ENCODE measurements around the gene ORMDL2. TPM values are rescaled to one million over a fixed set of nuclear protein-coding genes. Genes with fewer than 3 reads are reported as not detected.

The ORMDL2 gene, protein sequence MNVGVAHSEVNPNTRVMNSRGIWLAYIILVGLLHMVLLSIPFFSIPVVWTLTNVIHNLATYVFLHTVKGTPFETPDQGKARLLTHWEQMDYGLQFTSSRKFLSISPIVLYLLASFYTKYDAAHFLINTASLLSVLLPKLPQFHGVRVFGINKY
- total RNA-seq, result 10 to 100 TPM; 17.7 to 39.2 (median 23.4) TPM

GRCh38 chr12:55817345-55818139 is at the start of gene ORMDL2, which contains the start of gene SARNP:
ORMDL2 (plus strand) TSS chr12:55818041; CDS start chr12:55819000, 959 bp downstream.
SARNP (minus strand) TSS chr12:55817724; CDS start chr12:55817701, 23 bp downstream.
- Histone ChIP-seq H3K36me3 (peaks cover 26 to 32% of the 10 kb centered on the region in 2 donors), H3K4me3 (replicated peaks in 1 of 3) (peak within 1 kb of the TSS; percentile 49 to 74 (median 56)), H3K9me3 (no peaks in the 10 kb centered on the region), H3K4me1 (peaks cover 13 to 23% of the 10 kb centered on the region in 2 donors), H3K27ac (peak within 1 kb of the TSS; percentile 63 to 81 (median 68)), H3K27me3 (no peaks in the 10 kb centered on the region)
- 0 to 1% methylated on average over 38 of the region's 38 CpGs for WGBS, 2 donors
- peak; percentile 99 for DNase-seq
- peak in 1 of 2 donors; percentile 82 for TF ChIP-seq POLR2A (IDR thresholded peaks at IDR 0.05)
- TF ChIP-seq, protein P1, sequence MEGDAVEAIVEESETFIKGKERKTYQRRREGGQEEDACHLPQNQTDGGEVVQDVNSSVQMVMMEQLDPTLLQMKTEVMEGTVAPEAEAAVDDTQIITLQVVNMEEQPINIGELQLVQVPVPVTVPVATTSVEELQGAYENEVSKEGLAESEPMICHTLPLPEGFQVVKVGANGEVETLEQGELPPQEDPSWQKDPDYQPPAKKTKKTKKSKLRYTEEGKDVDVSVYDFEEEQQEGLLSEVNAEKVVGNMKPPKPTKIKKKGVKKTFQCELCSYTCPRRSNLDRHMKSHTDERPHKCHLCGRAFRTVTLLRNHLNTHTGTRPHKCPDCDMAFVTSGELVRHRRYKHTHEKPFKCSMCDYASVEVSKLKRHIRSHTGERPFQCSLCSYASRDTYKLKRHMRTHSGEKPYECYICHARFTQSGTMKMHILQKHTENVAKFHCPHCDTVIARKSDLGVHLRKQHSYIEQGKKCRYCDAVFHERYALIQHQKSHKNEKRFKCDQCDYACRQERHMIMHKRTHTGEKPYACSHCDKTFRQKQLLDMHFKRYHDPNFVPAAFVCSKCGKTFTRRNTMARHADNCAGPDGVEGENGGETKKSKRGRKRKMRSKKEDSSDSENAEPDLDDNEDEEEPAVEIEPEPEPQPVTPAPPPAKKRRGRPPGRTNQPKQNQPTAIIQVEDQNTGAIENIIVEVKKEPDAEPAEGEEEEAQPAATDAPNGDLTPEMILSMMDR (IDR thresholded peaks at IDR 0.05), result no peak
- intact Hi-C loops (cut with DNase I), result no loop called here

GRCh38 chr12:55771736-55772135 is 46.1 kb upstream of the ORMDL2 start:
- intact Hi-C loops (cut with DNase I), result no loop called here
- 83 to 88% methylated on average over 6 of the region's 6 CpGs for WGBS, 2 donors
- TF ChIP-seq, protein P1 (IDR thresholded peaks at IDR 0.05), result no peak
- no peak for TF ChIP-seq POLR2A (IDR thresholded peaks at IDR 0.05)

DNA sequence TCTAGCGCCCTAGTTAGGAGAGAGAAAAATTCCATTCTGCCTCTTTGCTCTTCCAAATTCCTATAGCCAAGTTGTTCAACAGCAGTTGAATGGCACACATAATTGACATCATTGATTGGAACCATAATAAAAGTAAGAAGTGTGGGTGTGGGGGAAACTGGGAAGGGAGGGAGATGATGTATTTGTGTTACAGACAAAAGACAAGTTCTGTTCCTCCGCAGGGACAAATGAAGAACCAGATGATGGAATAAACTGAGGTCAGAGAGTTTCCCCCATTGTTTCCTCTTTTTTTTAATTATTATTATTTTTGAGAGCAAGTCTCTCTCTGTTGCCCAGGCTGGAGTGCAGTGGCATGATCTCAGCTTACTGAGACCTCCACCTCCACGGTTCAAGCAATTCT is 40.0 kb upstream of the ORMDL2 start:
- intact Hi-C loops (cut with DNase I), result no loop called here
- H3K27me3 ChIP-seq, result no peaks in the 10 kb centered on the region
- H3K27ac ChIP-seq, result no peak overlapping the region
- 95 to 96% methylated on average over 3 of the region's 3 CpGs for WGBS, 2 donors
- H3K4me3 ChIP-seq (replicated peaks in 1 of 3), result no peak overlapping the region
- H3K36me3 ChIP-seq, result peaks cover 8 to 16% of the 10 kb centered on the region in 2 donors
- H3K9me3 ChIP-seq, result no peaks in the 10 kb centered on the region
- no peak for TF ChIP-seq POLR2A (IDR thresholded peaks at IDR 0.05)
- TF ChIP-seq, protein P1 (IDR thresholded peaks at IDR 0.05), result no peak
- H3K4me1 ChIP-seq, result no peaks in the 10 kb centered on the region
- no peak for DNase-seq

More at GRCh38 chr12:55771736-55772135, 46.1 kb upstream of the ORMDL2 start:
- no peak overlapping the region for H3K4me3 ChIP-seq (replicated peaks in 1 of 3)
- DNase-seq, result no peak
- no peaks in the 10 kb centered on the region for H3K27me3 ChIP-seq
- peaks cover 9 to 11% of the 10 kb centered on the region in 2 donors for H3K36me3 ChIP-seq
- no peaks in the 10 kb centered on the region for H3K9me3 ChIP-seq
- peaks cover 0 to under 1% of the 10 kb centered on the region in 2 donors for H3K4me1 ChIP-seq
- no peak overlapping the region for H3K27ac ChIP-seq

DNA sequence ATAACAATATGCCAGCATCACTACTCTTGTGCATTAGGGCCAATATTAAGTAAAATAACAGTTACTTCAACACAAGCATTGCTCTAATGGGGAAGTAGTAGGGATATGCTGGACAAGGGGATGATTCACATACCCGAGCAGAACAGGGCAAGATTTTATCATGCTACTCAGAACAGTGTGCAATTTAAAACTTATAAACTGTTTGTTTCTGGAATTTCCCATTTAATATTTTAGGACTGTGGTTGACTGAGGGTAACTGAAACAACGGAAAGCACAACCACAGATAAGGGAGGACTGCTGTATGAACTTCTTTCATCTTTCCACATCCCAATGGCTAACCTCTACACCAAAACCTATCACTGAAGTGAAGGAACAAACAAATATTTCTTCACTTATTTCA is 37.2 kb upstream of the ORMDL2 start:
- H3K4me1 ChIP-seq, result no peaks in the 10 kb centered on the region
- H3K4me3 ChIP-seq (replicated peaks in 1 of 3), result no peak overlapping the region
- H3K27ac ChIP-seq, result no peak overlapping the region
- no peak for TF ChIP-seq POLR2A (IDR thresholded peaks at IDR 0.05)
- TF ChIP-seq, protein P1 (IDR thresholded peaks at IDR 0.05), result no peak
- no peak for DNase-seq
- peaks cover 19 to 32% of the 10 kb centered on the region in 2 donors for H3K36me3 ChIP-seq
- no peaks in the 10 kb centered on the region for H3K27me3 ChIP-seq
- intact Hi-C loops (cut with DNase I), result no loop called here
- 85 to 86% methylated on average over 2 of the region's 2 CpGs for WGBS, 2 donors
- no peaks in the 10 kb centered on the region for H3K9me3 ChIP-seq

GRCh38 chr12:55788546-55788945 is 29.3 kb upstream of the ORMDL2 start:
- intact Hi-C loops (cut with DNase I), result no loop called here
- no peak overlapping the region for H3K4me3 ChIP-seq (replicated peaks in 1 of 3)
- H3K27me3 ChIP-seq, result no peaks in the 10 kb centered on the region
- peaks cover 40 to 42% of the 10 kb centered on the region in 2 donors for H3K36me3 ChIP-seq
- TF ChIP-seq, protein P1 (IDR thresholded peaks at IDR 0.05), result no peak
- no peak for TF ChIP-seq POLR2A (IDR thresholded peaks at IDR 0.05)
- H3K9me3 ChIP-seq, result no peaks in the 10 kb centered on the region
- 81 to 86% methylated on average over 7 of the region's 7 CpGs for WGBS, 2 donors
- no peak overlapping the region for H3K27ac ChIP-seq
- no peaks in the 10 kb centered on the region for H3K4me1 ChIP-seq
- peak in 1 of 2 donors; percentile 27 for DNase-seq

Measured in thyroid gland (tissue), 4 donors.